Gastroesophageal sphincter (tissue), 4 donors: ENCODE measurements around the gene ETFB. TPM values are rescaled to one million over a fixed set of nuclear protein-coding genes. Genes with fewer than 3 reads are reported as not detected.

Source experiments
- ATAC-seq: fragments of 150-250 bp; one replicate; pipeline ENCODE4 v1.9.1; 2016; ENCODE audit warnings: mild to moderate bottlenecking, moderate library complexity
- H3K27ac ChIP-seq, 4 donors: fragments of 200-600 bp; sonication (generic) in 3 of 4; 1 replicate in 3 of 4; 2 replicates in 1 of 4; pipeline ENCODE4 v1.5.1; 2016 to 2019
- H3K27me3 ChIP-seq: fragments of 200-600 bp; sonication (generic); one replicate; pipeline ENCODE4 v1.5.1; 2019
- H3K36me3 ChIP-seq, 2 donors: fragments of 200-600 bp; sonication (generic); one replicate each; pipeline ENCODE4 v1.5.1; 2019; ENCODE audit warnings: control low read depth in 1 of 2
- H3K4me1 ChIP-seq, 3 donors: fragments of 200-600 bp; sonication (generic); 1 replicate in 2 of 3; 2 replicates in 1 of 3; pipeline ENCODE4 v1.5.1; 2016 to 2019; ENCODE audit warnings: control low read depth in 2 of 3
- H3K4me3 ChIP-seq, 2 donors: fragments of 200-600 bp; sonication (generic); one replicate each; pipeline ENCODE4 v1.5.1; 2019; ENCODE audit warnings: mild to moderate bottlenecking in 1 of 2, moderate library complexity in 1 of 2
- H3K9me3 ChIP-seq, 3 donors: fragments of 200-600 bp; sonication (generic); one replicate each; pipeline ENCODE4 v1.5.1; 2017 to 2019; ENCODE audit warnings: control low read depth in 2 of 3
- CTCF ChIP-seq, 4 experiments: fragments of 200-600 bp in 2 of 4; fragments of 450-650 bp in 2 of 4; sonication (generic) in 1 of 4; IDR thresholded peaks; one replicate each; pipeline ENCODE4 v1.5.1; 2017 to 2019; ENCODE audit warnings: antibody characterized with exemption in 4 of 4, mild to moderate bottlenecking in 2 of 4, moderate library complexity in 2 of 4
- EP300 ChIP-seq: sonication (generic); formaldehyde crosslinking; IDR thresholded peaks from one replicate; pipeline ENCODE4 v1.6.1; 2017; ENCODE audit warnings: antibody characterized with exemption, mild to moderate bottlenecking
- POLR2A ChIP-seq, 2 donors: fragments of 450-650 bp; IDR thresholded peaks; one replicate each; pipeline ENCODE4 v1.6.1; 2017; ENCODE audit warnings: antibody characterized with exemption in 2 of 2, mild to moderate bottlenecking in 2 of 2, moderate library complexity in 1 of 2
- POLR2AphosphoS5 ChIP-seq: sonication (generic); formaldehyde crosslinking; IDR thresholded peaks from one replicate; pipeline ENCODE4 v1.6.1; 2017; ENCODE audit warnings: antibody characterized with exemption
- WGBS, 2 donors: methylation state at CpG; one replicate each; pipeline ENCODE4 v1.1.5; 2018; ENCODE audit warnings: low coverage in 1 of 2; 5-methylcytosine and 5-hydroxymethylcytosine counted together
- total RNA-seq, 4 donors: library from RNA; depleted of rRNA; stranded (reverse); fragments of >200 nt; gene quantifications; one replicate each; pipeline ENCODE4 v1.1.0, GENCODE V29; 2016

The ETFB gene
- total RNA-seq, 4 donors from 2014 or later, result 96.2 to 136 (median 103) TPM

GRCh38 chr19:51318687-51319648 is 47.2 kb downstream of the ETFB start:
- WGBS, 2 donors, result 70 to 78% methylated on average over 7 to 8 of the region's 23 CpGs
- no peaks in the 10 kb centered on the region for H3K36me3 ChIP-seq
- H3K4me1 ChIP-seq, result no peaks in the 10 kb centered on the region
- TF ChIP-seq EP300 (no peak), CTCF (IDR thresholded peaks at IDR 0.05) (no peak), POLR2A (IDR thresholded peaks at IDR 0.05) (no peak), POLR2AphosphoS5 (no peak)
- H3K27ac ChIP-seq, result no peak overlapping the region
- H3K4me3 ChIP-seq, result no peak overlapping the region
- peaks cover 95% of the 10 kb centered on the region for H3K27me3 ChIP-seq
- no peak for ATAC-seq
- no peaks in the 10 kb centered on the region for H3K9me3 ChIP-seq

GRCh38 chr19:51317968-51318367 is 48.2 kb downstream of the ETFB start:
- Histone ChIP-seq H3K36me3 (no peaks in the 10 kb centered on the region), H3K9me3 (no peaks in the 10 kb centered on the region), H3K27ac (no peak overlapping the region), H3K27me3 (peaks cover 95% of the 10 kb centered on the region), H3K4me1 (no peaks in the 10 kb centered on the region), H3K4me3 (no peak overlapping the region)
- ATAC-seq, result no peak
- 63% methylated on average over 1 of the region's 1 CpG; no CpG with 5 or more reads in 1 of the 2 donors for WGBS, 2 donors
- TF ChIP-seq EP300 (no peak), POLR2A (IDR thresholded peaks at IDR 0.05) (no peak), POLR2AphosphoS5 (no peak), CTCF (IDR thresholded peaks at IDR 0.05) (no peak)

- Histone ChIP-seq H3K36me3 (no peaks in the 10 kb centered on the region), H3K4me3 (no peak overlapping the region), H3K9me3 (no peaks in the 10 kb centered on the region), H3K27me3 (peaks cover 95% of the 10 kb centered on the region), H3K4me1 (no peaks in the 10 kb centered on the region), H3K27ac (no peak overlapping the region)
- no peak for ATAC-seq
- WGBS, 2 donors, result 88% methylated on average over 3 of the region's 3 CpGs; no CpG with 5 or more reads in 1 of the 2 donors
- TF ChIP-seq POLR2AphosphoS5 (no peak), CTCF (IDR thresholded peaks at IDR 0.05) (no peak), POLR2A (IDR thresholded peaks at IDR 0.05) (no peak), EP300 (no peak)
Measured at GRCh38 chr19:51317376-51317775, 48.8 kb downstream of the ETFB start.

- TF ChIP-seq POLR2A (IDR thresholded peaks at IDR 0.05), result no peak
- no peak for TF ChIP-seq EP300
- no peak for TF ChIP-seq POLR2AphosphoS5
- TF ChIP-seq CTCF (IDR thresholded peaks at IDR 0.05), result no peak
- Histone ChIP-seq H3K36me3 (no peaks in the 10 kb centered on the region), H3K27ac (no peak overlapping the region), H3K4me1 (no peaks in the 10 kb centered on the region), H3K27me3 (peaks cover 95% of the 10 kb centered on the region), H3K9me3 (no peaks in the 10 kb centered on the region), H3K4me3 (no peak overlapping the region)
- WGBS, 2 donors, result 40 to 55% methylated on average over 1 to 2 of the region's 8 CpGs
- ATAC-seq, result no peak
Measured at GRCh38 chr19:51316688-51317087, 49.5 kb downstream of the ETFB start.
